Measurements from ENCODE around the gene LRG1. TPM values are rescaled to one million over a fixed set of nuclear protein-coding genes. Genes with fewer than 3 reads are reported as not detected.
"Not testable (repeated sequence)": the region's sequence is repeated elsewhere in the genome, so short reads cannot be mapped to it uniquely, and the experiment has no call there.

LRG1 gene
- total and polyA plus RNA-seq, 2 experiments from 2014 or later: 0.66 to 0.68 TPM

DNA sequence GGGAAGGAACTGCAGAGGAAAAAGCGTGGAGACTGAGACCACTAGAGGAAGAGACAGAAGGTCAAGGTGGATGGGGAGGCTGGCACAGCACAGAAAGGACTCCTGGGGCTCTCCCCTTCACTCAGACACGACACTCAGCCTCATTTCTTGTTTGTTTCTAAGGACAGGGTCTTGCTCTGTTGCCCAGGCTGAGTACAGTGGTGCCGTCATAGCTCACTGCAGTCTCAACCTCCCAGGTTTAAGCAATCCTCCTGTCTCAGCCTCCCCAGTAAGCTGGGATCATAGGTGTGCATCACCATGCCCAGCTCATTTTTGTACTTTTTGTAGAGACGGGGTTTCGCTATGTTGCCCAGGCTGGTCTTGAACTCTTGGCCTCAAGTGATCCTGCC lies 31.1 kb upstream of the LRG1 start:
- TF ChIP-seq, protein P1, sequence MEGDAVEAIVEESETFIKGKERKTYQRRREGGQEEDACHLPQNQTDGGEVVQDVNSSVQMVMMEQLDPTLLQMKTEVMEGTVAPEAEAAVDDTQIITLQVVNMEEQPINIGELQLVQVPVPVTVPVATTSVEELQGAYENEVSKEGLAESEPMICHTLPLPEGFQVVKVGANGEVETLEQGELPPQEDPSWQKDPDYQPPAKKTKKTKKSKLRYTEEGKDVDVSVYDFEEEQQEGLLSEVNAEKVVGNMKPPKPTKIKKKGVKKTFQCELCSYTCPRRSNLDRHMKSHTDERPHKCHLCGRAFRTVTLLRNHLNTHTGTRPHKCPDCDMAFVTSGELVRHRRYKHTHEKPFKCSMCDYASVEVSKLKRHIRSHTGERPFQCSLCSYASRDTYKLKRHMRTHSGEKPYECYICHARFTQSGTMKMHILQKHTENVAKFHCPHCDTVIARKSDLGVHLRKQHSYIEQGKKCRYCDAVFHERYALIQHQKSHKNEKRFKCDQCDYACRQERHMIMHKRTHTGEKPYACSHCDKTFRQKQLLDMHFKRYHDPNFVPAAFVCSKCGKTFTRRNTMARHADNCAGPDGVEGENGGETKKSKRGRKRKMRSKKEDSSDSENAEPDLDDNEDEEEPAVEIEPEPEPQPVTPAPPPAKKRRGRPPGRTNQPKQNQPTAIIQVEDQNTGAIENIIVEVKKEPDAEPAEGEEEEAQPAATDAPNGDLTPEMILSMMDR (IDR thresholded peaks at IDR 0.05; ENCODE audit: low read depth, low read length): no peak
- no peaks in the 10 kb centered on the region for H3K9me3 ChIP-seq (ENCODE audit: low read depth)
- peaks cover 3% of the 10 kb centered on the region for H3K36me3 ChIP-seq
- no peak for DNase-seq (ENCODE audit: low read depth in 1 of 2, low spot score in 1 of 2)
- no peaks in the 10 kb centered on the region for H3K4me1 ChIP-seq (ENCODE audit: low read depth)
- no peak overlapping the region for H3K4me3 ChIP-seq
- no peak overlapping the region for H3K27ac ChIP-seq
- no peaks in the 10 kb centered on the region for H3K27me3 ChIP-seq

DNA sequence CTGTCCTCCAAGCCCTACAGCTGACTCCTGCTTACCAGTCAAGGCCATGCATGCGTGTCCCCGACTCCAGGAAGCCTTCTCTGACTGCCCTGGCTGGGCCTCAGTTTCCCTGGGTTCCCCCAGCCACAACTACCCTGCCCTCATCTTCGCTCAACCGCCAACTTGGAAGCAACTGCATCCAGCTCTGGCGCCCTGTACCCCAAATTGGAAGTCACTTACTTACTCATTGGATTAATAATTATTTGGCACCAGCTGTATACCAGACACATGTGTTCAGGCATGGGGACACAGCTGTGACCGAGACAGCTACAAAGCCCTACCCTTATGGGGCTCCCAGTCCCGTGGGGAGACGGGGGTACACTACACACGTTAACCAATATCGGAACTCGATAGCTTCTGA lies 30.6 kb upstream of the LRG1 start:
- Histone ChIP-seq H3K36me3 (peaks cover 3% of the 10 kb centered on the region), H3K9me3 (ENCODE audit: low read depth) (no peaks in the 10 kb centered on the region), H3K27ac (no peak overlapping the region), H3K27me3 (no peaks in the 10 kb centered on the region), H3K4me1 (ENCODE audit: low read depth) (no peaks in the 10 kb centered on the region), H3K4me3 (no peak overlapping the region)
- DNase-seq (ENCODE audit: low read depth in 1 of 2, low spot score in 1 of 2): no peak
- TF ChIP-seq, protein P1 (IDR thresholded peaks at IDR 0.05; ENCODE audit: low read depth, low read length): no peak

DNA sequence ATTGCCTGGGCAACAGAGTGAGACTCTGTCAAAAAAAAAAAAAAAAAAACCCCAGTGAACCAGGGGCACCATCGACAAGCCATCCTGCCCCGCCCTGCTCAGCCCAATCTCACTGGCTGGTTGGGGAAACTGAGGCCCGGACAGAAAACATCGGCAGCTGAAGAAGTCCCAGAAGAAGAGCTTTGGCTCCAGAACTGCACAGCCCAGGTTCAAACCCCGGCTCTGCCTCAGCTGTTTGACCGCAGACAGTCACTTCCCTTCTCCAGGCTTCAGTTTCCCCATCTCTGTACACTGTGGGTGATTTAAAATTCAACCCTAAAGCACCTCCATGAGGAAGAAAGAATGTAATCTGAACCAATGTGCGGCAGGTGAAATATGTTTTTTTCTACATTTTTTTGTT lies 29.1 kb upstream of the LRG1 start:
- TF ChIP-seq, protein P1 (IDR thresholded peaks at IDR 0.05; ENCODE audit: low read depth, low read length): no peak

DNA sequence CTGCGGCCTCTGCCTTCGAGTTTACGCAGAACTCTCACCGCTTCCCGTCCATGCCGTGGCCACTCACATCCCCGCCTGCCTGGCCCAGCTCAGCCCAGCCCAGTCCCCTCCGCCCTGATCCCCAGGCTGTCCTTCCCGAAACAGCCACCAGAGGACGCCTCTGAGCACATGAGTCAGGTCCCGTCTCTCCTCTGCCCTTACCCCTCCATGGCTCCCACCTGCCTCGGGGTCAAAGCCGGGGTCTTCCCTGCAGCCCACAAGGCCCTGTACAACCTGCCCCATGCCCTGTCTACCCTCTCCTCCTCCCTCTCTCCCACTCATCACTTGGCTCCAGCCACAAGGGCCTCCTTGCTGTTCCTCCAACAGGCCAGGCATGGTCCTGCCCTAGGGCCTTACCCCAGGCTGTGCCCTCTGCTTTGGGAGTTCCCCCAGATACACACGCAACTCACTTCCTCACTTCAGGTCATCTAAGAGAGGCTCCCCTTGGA lies 27.8 kb upstream of the LRG1 start:
- Histone ChIP-seq H3K9me3 (ENCODE audit: low read depth) (no peaks in the 10 kb centered on the region), H3K4me3 (no peak overlapping the region), H3K27ac (no peak overlapping the region), H3K4me1 (ENCODE audit: low read depth) (no peaks in the 10 kb centered on the region), H3K36me3 (peaks cover 2% of the 10 kb centered on the region), H3K27me3 (no peaks in the 10 kb centered on the region)
- TF ChIP-seq, protein P1 (IDR thresholded peaks at IDR 0.05; ENCODE audit: low read depth, low read length): peak; percentile 88
- peak; percentile 50 to 72 for DNase-seq (ENCODE audit: low read depth in 1 of 2, low spot score in 1 of 2)

More for the DNA sequence above, 29.1 kb upstream of the LRG1 start:
- H3K27ac ChIP-seq: no peak overlapping the region
- no peaks in the 10 kb centered on the region for H3K9me3 ChIP-seq (ENCODE audit: low read depth)
- H3K4me1 ChIP-seq (ENCODE audit: low read depth): no peaks in the 10 kb centered on the region
- H3K36me3 ChIP-seq: peaks cover 3% of the 10 kb centered on the region
- no peak for DNase-seq (ENCODE audit: low read depth in 1 of 2, low spot score in 1 of 2)
- no peak overlapping the region for H3K4me3 ChIP-seq
- H3K27me3 ChIP-seq: no peaks in the 10 kb centered on the region

DNA sequence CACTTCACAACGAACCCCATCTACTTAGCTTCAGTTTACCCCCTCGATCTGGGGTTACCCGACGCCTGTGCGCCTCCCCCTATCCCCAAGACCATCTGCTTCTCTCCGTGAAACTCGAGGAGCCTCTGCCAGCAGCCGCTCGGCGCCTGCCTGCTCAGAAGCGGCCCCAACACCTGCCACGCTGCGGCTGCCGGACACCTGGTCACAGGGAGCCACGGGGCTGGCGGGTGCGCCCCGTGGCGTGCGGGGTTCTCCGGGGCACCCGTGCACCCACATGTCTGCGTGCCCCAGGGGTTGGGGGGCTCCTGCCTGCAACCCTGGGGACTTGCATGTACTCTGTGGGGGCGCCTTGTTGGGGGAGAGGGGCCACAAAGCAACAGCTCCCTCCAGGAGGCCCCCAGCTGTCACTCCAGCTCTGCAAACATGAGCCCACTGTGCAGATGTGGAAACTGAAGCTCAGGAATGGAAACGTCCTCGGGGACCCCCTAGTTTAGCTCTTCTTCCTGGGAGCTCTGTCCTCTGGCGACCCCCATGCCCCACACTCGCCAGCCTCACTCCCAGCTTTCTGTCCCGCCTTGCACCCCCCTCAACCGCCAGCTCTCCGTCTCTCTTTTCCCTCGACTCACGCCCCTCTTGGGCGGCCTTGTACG lies 26.7 kb upstream of the LRG1 start:
- H3K36me3 ChIP-seq: no peaks in the 10 kb centered on the region

DNA sequence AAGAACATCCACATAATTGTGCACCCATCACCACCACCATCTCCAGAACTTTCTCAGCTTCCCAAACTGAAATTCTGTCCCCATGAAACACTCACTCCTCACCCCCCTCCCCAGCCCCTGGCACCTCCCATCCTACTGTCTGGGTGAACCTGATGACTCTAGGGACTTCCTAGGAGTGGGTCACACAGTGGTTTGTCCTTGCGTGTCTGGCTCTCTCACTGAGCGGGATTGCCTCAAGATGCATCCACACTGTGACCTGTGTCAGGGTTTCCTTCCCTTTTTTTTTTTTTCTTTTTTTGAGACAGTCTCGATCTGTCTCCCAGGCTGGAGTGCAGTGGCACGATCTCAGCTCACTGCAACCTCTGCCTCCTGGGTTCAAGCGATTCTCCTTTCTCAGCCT lies 23.7 kb upstream of the LRG1 start:
- H3K4me1 ChIP-seq (ENCODE audit: low read depth); H3K27ac ChIP-seq; H3K4me3 ChIP-seq; H3K27me3 ChIP-seq; DNase-seq (ENCODE audit: low read depth in 1 of 2, low spot score in 1 of 2); H3K36me3 ChIP-seq; H3K9me3 ChIP-seq (ENCODE audit: low read depth): not testable (repeated sequence)

More for the DNA sequence above, 26.7 kb upstream of the LRG1 start:
- TF ChIP-seq, protein P1 (IDR thresholded peaks at IDR 0.05; ENCODE audit: low read depth, low read length): no peak
- Histone ChIP-seq H3K27ac (no peak overlapping the region), H3K4me3 (no peak overlapping the region), H3K27me3 (no peaks in the 10 kb centered on the region), H3K9me3 (ENCODE audit: low read depth) (no peaks in the 10 kb centered on the region), H3K4me1 (ENCODE audit: low read depth) (no peaks in the 10 kb centered on the region)
- DNase-seq (ENCODE audit: low read depth in 1 of 2, low spot score in 1 of 2): no peak

DNA sequence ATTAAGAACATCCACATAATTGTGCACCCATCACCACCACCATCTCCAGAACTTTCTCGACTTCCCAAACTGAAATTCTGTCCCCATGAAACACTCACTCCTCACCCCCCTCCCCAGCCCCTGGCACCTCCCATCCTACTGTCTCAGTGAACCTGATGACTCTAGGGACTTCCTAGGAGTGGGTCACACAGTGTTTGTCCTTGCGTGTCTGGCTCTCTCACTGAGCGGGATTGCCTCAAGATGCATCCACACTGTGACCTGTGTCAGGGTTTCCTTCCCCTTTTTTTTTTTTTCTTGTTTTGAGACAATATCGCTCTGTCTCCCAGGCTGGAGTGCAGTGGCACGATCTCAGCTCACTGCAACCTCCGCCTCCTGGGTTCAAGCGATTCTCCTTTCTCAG lies 22.2 kb upstream of the LRG1 start:
- H3K27me3 ChIP-seq: not testable (repeated sequence)

More for the DNA sequence above, 22.2 kb upstream of the LRG1 start:
- not testable (repeated sequence) for DNase-seq (ENCODE audit: low read depth in 1 of 2, low spot score in 1 of 2); H3K4me3 ChIP-seq; H3K36me3 ChIP-seq; H3K27ac ChIP-seq; H3K9me3 ChIP-seq (ENCODE audit: low read depth); H3K4me1 ChIP-seq (ENCODE audit: low read depth)
